Lung microvascular endothelial cell (primary cell): ENCODE data around the gene GFPT2. TPM values are rescaled to one million over a fixed set of nuclear protein-coding genes. Genes with fewer than 3 reads are reported as not detected.

Source experiments
- DNase-seq, 2 donors: peaks; one replicate each; pipeline versions ENCODE4 v3.0.0 to v3.0.0-alpha.2; 2010; ENCODE audit warnings: low read depth in 2 of 2
- total RNA-seq: library from RNA; depleted of rRNA; stranded (reverse); fragments of >200 nt; gene quantifications from 2 replicates; pipeline ENCODE4 v1.2.1, GENCODE V29; 2014

GFPT2 gene
- total RNA-seq, 1 donor from 2014 or later: 0.79 TPM

DNA sequence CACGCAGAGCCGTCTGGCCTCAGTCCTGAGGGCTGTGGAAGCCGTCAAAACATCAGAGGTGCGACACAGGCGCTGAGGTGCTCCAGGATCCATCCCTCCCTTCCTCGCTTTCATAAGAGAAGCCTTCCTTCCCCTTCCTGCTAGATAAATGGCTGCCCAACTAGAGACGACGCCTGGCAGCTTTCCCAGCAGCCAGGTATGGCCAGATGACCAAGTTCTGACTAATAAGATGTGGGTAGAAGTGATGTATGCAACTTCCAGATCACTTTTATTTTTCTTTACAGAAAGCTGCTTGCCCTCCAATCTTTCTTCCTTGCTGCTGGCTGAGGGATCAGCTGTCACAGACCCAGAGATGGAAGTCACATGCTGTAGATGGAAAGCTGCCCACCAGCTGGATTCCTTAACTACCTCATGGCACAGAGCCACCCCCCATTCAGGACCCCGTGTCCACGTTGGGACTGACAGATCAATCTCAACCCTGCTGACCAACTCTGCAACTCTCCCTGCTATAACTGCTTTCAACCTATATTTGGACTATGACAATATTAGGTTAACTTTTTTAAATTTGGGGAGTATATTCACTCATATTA lies 70.0 kb downstream of the GFPT2 start:
- no peak for DNase-seq

GRCh38 chr5:180282281-180282680 lies 70.9 kb downstream of the GFPT2 start:
- DNase-seq: no peak

DNA sequence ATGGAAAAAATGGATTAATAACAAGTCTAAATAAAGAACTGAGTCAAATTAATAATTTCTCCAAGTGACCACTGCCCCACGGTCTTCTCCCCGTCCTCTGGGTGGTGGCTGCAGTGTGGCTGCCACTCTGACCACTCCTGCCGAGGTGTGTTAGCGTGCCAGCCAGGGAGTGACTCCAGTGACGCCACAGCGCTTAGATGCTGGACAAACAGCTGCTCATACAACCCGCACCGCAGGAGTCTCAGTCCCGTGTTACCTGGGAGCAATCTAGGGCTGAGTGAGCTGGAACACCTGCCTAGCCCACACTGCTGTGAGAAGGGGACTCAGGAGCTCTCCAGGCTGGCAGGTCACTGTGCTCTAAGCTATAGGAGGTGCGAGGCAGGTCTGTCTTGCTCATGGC lies 71.4 kb downstream of the GFPT2 start:
- no peak for DNase-seq

DNA sequence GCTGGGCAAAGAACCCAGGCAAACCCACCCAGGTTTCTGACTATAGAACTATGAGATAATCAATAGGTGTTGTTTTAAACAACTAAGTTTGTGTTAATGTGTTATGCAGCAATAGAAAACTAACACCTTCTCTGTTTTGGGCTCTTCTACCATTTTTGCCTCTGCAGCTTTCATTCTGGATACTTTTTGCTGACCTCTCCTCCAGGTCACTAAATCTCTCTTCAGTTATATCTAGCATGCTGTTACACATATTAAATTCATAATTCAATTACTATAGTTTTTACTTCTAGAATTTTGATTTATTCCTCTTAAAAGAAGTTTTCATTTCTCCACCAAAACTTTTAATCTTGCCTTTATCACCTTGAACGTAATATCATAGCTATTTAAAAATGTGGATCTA lies 78.4 kb downstream of the GFPT2 start:
- DNase-seq: no peak

DNA sequence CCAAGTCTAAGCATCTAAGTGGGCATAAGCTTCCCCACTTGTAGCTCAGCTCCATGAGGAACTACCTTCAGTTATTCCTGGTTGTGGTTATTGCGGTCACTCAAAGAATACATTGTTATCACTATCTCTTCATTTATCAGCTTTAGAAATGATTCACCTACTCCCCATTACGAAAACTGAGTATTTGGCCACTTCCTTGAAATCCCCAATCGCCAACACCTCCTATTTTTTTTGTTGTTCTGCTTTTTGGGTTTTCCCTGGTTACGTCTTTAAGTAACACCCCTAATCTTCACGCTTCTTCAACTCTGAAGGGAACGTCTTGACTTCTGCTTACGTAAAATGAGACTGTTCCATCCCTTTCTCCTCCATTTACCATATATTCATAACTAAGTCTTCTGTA lies 81.9 kb downstream of the GFPT2 start:
- DNase-seq: no peak

- no peak for DNase-seq
Observed at GRCh38 chr5:180259260-180259611, 93.9 kb downstream of the GFPT2 start.

GRCh38 chr5:180253036-180253824 lies 99.9 kb downstream of the GFPT2 start:
- DNase-seq: no peak

DNA sequence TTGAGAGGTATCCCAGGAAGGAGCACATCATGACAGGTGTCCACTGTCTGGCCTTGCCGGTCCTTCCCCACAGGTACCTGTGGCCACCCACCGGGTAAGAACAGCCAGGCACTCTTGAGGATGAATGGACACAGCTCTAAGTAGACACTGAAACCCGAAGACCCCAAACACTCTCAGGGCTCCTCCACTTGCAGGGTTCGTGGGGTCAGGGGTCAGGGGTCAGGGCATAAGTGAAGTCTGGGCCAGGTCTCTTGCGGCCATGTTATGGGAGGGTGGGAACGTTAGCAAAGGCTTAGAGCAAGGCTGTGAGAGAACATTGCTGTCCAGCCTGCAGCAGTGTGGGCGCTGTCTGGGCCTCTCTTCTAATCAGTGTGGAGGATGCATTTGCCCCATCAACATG lies 101.2 kb downstream of the GFPT2 start:
- DNase-seq: no peak

DNA sequence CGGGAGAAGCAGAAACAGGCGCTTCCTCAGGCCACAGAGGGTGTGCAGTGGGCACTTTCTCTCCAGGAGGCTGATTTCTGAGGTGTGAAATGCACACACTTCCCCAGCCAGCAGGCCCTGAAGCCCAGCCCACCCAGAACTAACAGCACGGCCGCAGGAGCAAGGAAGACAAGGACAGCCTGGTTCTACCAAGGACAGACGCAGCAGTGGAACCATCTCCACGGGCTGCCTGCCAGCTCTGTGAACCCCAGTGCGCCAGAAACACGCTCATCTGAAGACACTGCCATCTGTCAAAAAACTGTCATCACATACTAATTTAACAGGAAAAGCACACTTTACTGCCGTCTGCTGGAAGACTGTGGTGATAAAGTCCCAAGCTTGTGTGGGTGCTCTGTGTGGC lies 102.0 kb downstream of the GFPT2 start:
- DNase-seq: no peak

Other genes starting within 250 kb of the GFPT2 start
- gene RASGEF1C, start 144.1 kb downstream of the GFPT2 start, total RNA-seq: under 0.01 TPM in 1 of 2 replicates, not detected in the other
- gene MAPK9, start 61.3 kb downstream of the GFPT2 start, total RNA-seq: 13.5 and 23.0 TPM in 2 replicates
- gene CNOT6, start 141.0 kb upstream of the GFPT2 start, total RNA-seq: 14.4 and 15.1 TPM in 2 replicates
- gene SCGB3A1, start 238.2 kb upstream of the GFPT2 start, total RNA-seq: 0.44 and 0.60 TPM in 2 replicates